GM12875 (cell line): ENCODE data around the gene EPHB2.

Experiments
- H3K4me3 ChIP-seq: one replicate; pipeline ENCODE4 v1.5.1; 2011; ENCODE audit warnings: low read depth, low read length, control low read depth
- CTCF ChIP-seq: IDR thresholded peaks from 2 replicates; pipeline ENCODE4 v1.5.1; 2011; ENCODE audit warnings: low read depth, mild to moderate bottlenecking, control low read depth, inconsistent platforms, low read length, moderate library complexity, borderline replicate concordance; ENCODE audit not compliant: insufficient read depth

Gene EPHB2

GRCh38 chr1:22852144-22852655, 141.6 kb downstream of the EPHB2 start:
- H3K4me3 ChIP-seq: no peak overlapping the region
- no peak for TF ChIP-seq CTCF

GRCh38 chr1:22853651-22854185, 143.1 kb downstream of the EPHB2 start:
- no peak for TF ChIP-seq CTCF
- H3K4me3 ChIP-seq: no peak overlapping the region

- no peak overlapping the region for H3K4me3 ChIP-seq
- no peak for TF ChIP-seq CTCF
Measured at GRCh38 chr1:22854688-22855565, 144.3 kb downstream of the EPHB2 start.

GRCh38 chr1:22855668-22856606, 145.3 kb downstream of the EPHB2 start:
- no peak overlapping the region for H3K4me3 ChIP-seq
- no peak for TF ChIP-seq CTCF

GRCh38 chr1:22857661-22858060, 147.0 kb downstream of the EPHB2 start:
- H3K4me3 ChIP-seq: no peak overlapping the region
- no peak for TF ChIP-seq CTCF

GRCh38 chr1:22860414-22860800, 149.8 kb downstream of the EPHB2 start:
- no peak for TF ChIP-seq CTCF
- H3K4me3 ChIP-seq: no peak overlapping the region
